NCI-H2196 (cell line): ENCODE results near the gene SPCS3.
"Not testable (repeated sequence)": the region's sequence is repeated elsewhere in the genome, so short reads cannot be mapped to it uniquely, and the experiment has no call there.

Experiments used
- DNase-seq: peaks from one replicate; lab custom pipeline; 2025; ENCODE audit not compliant: unreplicated experiment; lab: John Stamatoyannopoulos, UW

The SPCS3 gene

GRCh38 chr4:176302283-176303275, 17.2 kb upstream of the SPCS3 start:
- no peak for DNase-seq

GRCh38 chr4:176303938-176304337, 15.8 kb upstream of the SPCS3 start:
- DNase-seq = no peak

GRCh38 chr4:176306837-176307665, 12.7 kb upstream of the SPCS3 start:
- DNase-seq = no peak

GRCh38 chr4:176307666-176307930, 12.2 kb upstream of the SPCS3 start:
- no peak for DNase-seq

- no peak for DNase-seq
These were observed 11.3 kb upstream of the SPCS3 start for GRCh38 chr4:176308441-176308840.

GRCh38 chr4:176309046-176309445, 10.7 kb upstream of the SPCS3 start:
- no peak for DNase-seq

- DNase-seq = no peak
These were observed 10.0 kb upstream of the SPCS3 start for GRCh38 chr4:176309772-176310171.

- DNase-seq = no peak
These were observed 6.0 kb upstream of the SPCS3 start for GRCh38 chr4:176313596-176314336.

- DNase-seq = no peak
These were observed 539 bp upstream of the SPCS3 start for GRCh38 chr4:176319151-176319703.

- peak; percentile 16 for DNase-seq
These were observed 692 bp downstream of the SPCS3 start for GRCh38 chr4:176320340-176320975.

- no peak for DNase-seq
These were observed 1.2 kb downstream of the SPCS3 start for GRCh38 chr4:176320976-176321361.

- DNase-seq = no peak
These were observed 1.8 kb downstream of the SPCS3 start for GRCh38 chr4:176321589-176321988.

GRCh38 chr4:176323511-176324160, 3.9 kb downstream of the SPCS3 start:
- no peak for DNase-seq

- DNase-seq = not testable (repeated sequence)
These were observed 5.1 kb downstream of the SPCS3 start for GRCh38 chr4:176324876-176325275.

GRCh38 chr4:176333076-176333475, 13.3 kb downstream of the SPCS3 start:
- DNase-seq = no peak

- DNase-seq = no peak
These were observed 14.3 kb downstream of the SPCS3 start for GRCh38 chr4:176334066-176334465.

- no peak for DNase-seq
These were observed 15.7 kb downstream of the SPCS3 start for GRCh38 chr4:176335421-176335820.

GRCh38 chr4:176339936-176340761, 20.4 kb downstream of the SPCS3 start:
- DNase-seq = no peak
